ENCODE data around the gene RASEF.

GRCh38 chr9:83012922-83013838 lies 49.8 kb downstream of the RASEF start:
- TF ChIP-seq ZNF274 (IDR thresholded peaks at IDR 0.05; ENCODE audit: insufficient read depth, insufficient read length) = no peak
- TF ChIP-seq MTA2 (IDR thresholded peaks at IDR 0.05; ENCODE audit: low read depth) = no peak
- TF ChIP-seq CTCF (IDR thresholded peaks at IDR 0.05 in 2 of 3, conservative IDR thresholded peaks at IDR 0.05 in 1 of 3; ENCODE audit: control insufficient read depth in 2 of 3, extremely low read depth in 1 of 3, insufficient read depth in 1 of 3, low read depth in 3 of 3, low read length in 3 of 3) = no peak
- TF ChIP-seq CREB1 (IDR thresholded peaks at IDR 0.05; ENCODE audit: low read depth) = no peak
